OCI-LY7 (cell line): ENCODE data around the gene UTS2B. TPM values are rescaled to one million over a fixed set of nuclear protein-coding genes. Genes with fewer than 3 reads are reported as not detected.
A peak's percentile ranks its signal among the peaks of the same experiment; 100 is the strongest.

Experiments used
- BruUV-seq: library from RNA; stranded (reverse); fragments of 400-500 nt; replicated peaks from 2 replicates; lab custom pipeline; 2021; lab: Mats Ljungman, UMichigan
- CTCF ChIA-PET: fragments of 300-600 bp; sonication (Branson Sonifier 250); formaldehyde crosslinking; loops from one replicate; lab custom pipeline; 2022; ENCODE audit warnings: antibody characterized with exemption; ENCODE audit not compliant: unreplicated experiment; lab: Charles Lee
- POLR2A ChIA-PET: fragments of 300-600 bp; sonication (Branson Sonifier 250); formaldehyde crosslinking; loops from one replicate; lab custom pipeline; 2022; ENCODE audit warnings: antibody characterized with exemption; lab: Charles Lee
- DNase-seq: peaks from one replicate; pipeline ENCODE4 v3.0.0-alpha.2; 2015; ENCODE audit warnings: low spot score
- H2AFZ ChIP-seq: fragments of 200-600 bp; sonication (generic), shearing (Covaris generic); 2 replicates; pipeline ENCODE4 v1.6.1; 2014; ENCODE audit warnings: mild to moderate bottlenecking, antibody characterized with exemption, low read length, moderate library complexity
- H3K27ac ChIP-seq: fragments of 200-600 bp; sonication (generic); 2 replicates; pipeline ENCODE4 v1.5.1; 2014; ENCODE audit warnings: mixed run types, low read depth, mild to moderate bottlenecking, moderate library complexity, low read length, inconsistent platforms; ENCODE audit not compliant: poor library complexity, severe bottlenecking
- H3K36me3 ChIP-seq: fragments of 200-600 bp; sonication (generic); 2 replicates; pipeline ENCODE4 v1.6.1; 2014; ENCODE audit warnings: mild to moderate bottlenecking, antibody characterized with exemption, low read length, moderate library complexity, mixed read lengths; ENCODE audit not compliant: insufficient read depth
- H3K4me1 ChIP-seq: fragments of 200-600 bp; sonication (generic); 2 replicates; pipeline ENCODE4 v1.5.1; 2014; ENCODE audit warnings: mild to moderate bottlenecking, low read length; ENCODE audit not compliant: insufficient read depth, poor library complexity, severe bottlenecking
- H3K4me2 ChIP-seq: fragments of 200-600 bp; sonication (generic); 2 replicates; pipeline ENCODE4 v1.6.1; 2014; ENCODE audit warnings: mild to moderate bottlenecking, low read length
- H3K4me3 ChIP-seq: fragments of 200-600 bp; sonication (generic); 2 replicates; pipeline ENCODE4 v1.5.1; 2014; ENCODE audit warnings: mild to moderate bottlenecking, low read depth, low read length; ENCODE audit not compliant: poor library complexity, severe bottlenecking
- H3K79me2 ChIP-seq: fragments of 200-600 bp; sonication (generic); 2 replicates; pipeline ENCODE4 v1.6.1; 2016; ENCODE audit warnings: low read depth, mild to moderate bottlenecking, low read length, moderate library complexity, mixed read lengths; ENCODE audit not compliant: insufficient read depth
- H3K9me2 ChIP-seq: fragments of 200-600 bp; sonication (generic); 2 replicates; pipeline ENCODE4 v1.6.1; 2016; ENCODE audit warnings: mild to moderate bottlenecking, low read length, mixed read lengths; ENCODE audit not compliant: insufficient read depth
- H3K9me3 ChIP-seq: fragments of 200-600 bp; sonication (generic); 2 replicates; pipeline ENCODE4 v1.6.1; 2014; ENCODE audit warnings: mild to moderate bottlenecking, mixed run types, low read length, mixed read lengths
- H4K20me1 ChIP-seq: fragments of 200-600 bp; sonication (generic); 2 replicates; pipeline ENCODE4 v1.6.1; 2014; ENCODE audit warnings: mild to moderate bottlenecking, antibody characterized with exemption, low read length, moderate library complexity, mixed read lengths; ENCODE audit not compliant: insufficient read depth
- CTCF ChIP-seq: fragments of 200-600 bp; sonication (generic); conservative IDR thresholded peaks from 2 replicates; pipeline ENCODE4 v1.5.1; 2014; ENCODE audit warnings: mild to moderate bottlenecking, antibody characterized with exemption, low read length, moderate library complexity, mixed read lengths
- EZH2phosphoT487 ChIP-seq: fragments of 200-600 bp; sonication (generic); IDR thresholded peaks from 2 replicates; pipeline ENCODE4 v1.6.1; 2018; ENCODE audit warnings: low read depth, borderline replicate concordance, mild to moderate bottlenecking, mixed run types, antibody characterized with exemption, low read length, moderate library complexity, mixed read lengths
- intact Hi-C: fragments of 100-400 bp; cut with micrococcal nuclease; formaldehyde crosslinking; loops from one replicate; pipeline ENCODE4 v1.10.0; 2022; ENCODE audit not compliant: unreplicated experiment
- total RNA-seq, 2 experiments: library from RNA; depleted of rRNA in 1 of 2; stranded (reverse); fragments of >200 nt in 1 of 2; shearing (Covaris generic) in 1 of 2; gene quantifications; 2 replicates each; pipeline ENCODE4 v1.2.3, GENCODE V29; 2014 to 2022

Gene UTS2B
- total RNA-seq, 2 experiments from 2014 or later: 0.92 to 1.1 TPM

DNA sequence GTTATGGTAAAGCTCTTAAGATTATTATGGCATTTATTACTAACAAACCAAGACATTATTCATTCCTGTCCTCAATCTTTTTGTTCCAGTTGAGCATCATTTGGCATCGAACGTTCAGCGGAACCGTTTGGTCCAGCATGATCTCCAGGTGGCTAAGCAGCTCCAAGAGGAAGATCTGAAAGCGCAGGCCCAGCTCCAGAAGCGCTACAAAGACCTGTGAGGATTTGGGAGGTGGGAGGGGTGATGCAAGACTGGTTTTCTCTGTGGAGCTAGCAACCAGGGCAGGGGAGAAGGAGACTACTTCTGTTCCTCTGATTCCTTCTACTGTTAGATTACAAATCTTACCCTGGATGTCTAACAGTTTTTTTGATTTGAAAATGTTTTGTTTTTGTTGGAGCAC is 27.6 kb upstream of the UTS2B start:
- Histone ChIP-seq H3K79me2 (peaks cover 37% of the 10 kb centered on the region; the same call in 1 of the 2 replicates), H3K36me3 (peaks cover 52% of the 10 kb centered on the region), H3K4me2 (no peak overlapping the region), H3K4me1 (peaks cover 24% of the 10 kb centered on the region), H4K20me1 (no peaks in the 10 kb centered on the region), H3K27ac (no peak overlapping the region), H3K9me3 (no peaks in the 10 kb centered on the region), H3K4me3 (no peak overlapping the region), H2AFZ (no peak overlapping the region), H3K9me2 (no peaks in the 10 kb centered on the region)
- no TSS peak for BruUV-seq
- ChIA-PET POLR2A (interaction anchor here (0.5 to 2.8 kb wide), 7 partner anchors 8 to 1449 kb away, joined by 3 to 12 read pairs (median 4); no protein-coding TSS in a partner anchor), CTCF (no interaction called here)
- intact Hi-C loops: no loop called here
- DNase-seq: no peak
- TF ChIP-seq EZH2phosphoT487 (no peak), CTCF (no peak)

DNA sequence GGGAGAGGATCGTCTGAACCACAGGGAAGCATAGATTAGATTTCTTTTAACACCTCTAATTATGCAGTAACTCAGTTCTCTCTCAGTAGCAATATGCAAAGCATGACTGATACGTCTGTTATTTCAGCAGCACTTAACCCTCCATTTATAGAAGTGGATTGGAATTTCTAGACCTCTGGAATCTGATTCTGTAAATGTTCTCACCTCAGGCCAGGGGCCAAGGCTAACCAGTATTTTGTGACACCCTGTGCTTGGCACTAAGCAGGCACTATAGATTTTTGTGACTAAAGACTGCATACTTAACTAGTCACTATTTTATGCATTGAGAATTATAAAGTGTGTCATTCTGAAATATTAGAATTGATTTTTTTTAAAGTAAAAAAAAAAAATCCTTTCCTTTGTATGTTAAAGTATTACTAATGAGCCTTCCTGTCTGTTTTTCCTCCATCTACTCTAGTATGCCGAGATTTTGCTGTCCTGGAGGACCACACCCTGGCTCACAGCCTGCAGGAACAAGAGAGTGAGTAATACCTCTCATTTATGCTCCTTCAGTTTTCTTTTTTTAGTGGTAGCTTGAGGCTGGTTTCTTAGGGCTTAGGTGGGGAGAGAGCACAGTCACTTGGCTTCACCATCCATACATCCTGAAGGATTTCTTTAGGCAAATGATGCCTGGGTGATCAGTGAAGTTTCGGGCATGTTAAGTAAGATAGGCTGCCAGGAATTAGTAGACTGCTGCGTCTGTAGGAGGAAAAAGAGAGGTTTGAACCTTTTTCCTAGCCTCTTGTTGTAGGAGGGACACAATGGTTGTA is 26.5 kb upstream of the UTS2B start:
- no peaks in the 10 kb centered on the region for H3K9me2 ChIP-seq
- no peak overlapping the region for H2AFZ ChIP-seq
- no peak overlapping the region for H3K27ac ChIP-seq
- H3K36me3 ChIP-seq: peaks cover 43% of the 10 kb centered on the region
- no peak for DNase-seq
- intact Hi-C loops: no loop called here
- H3K4me3 ChIP-seq: no peak overlapping the region
- POLR2A ChIA-PET: interaction anchor here (0.6 to 2.9 kb wide), 6 partner anchors 10 to 23 kb away, joined by 3 to 12 read pairs (median 6); no protein-coding TSS in a partner anchor
- peaks cover 24% of the 10 kb centered on the region for H3K4me1 ChIP-seq
- H3K9me3 ChIP-seq: no peaks in the 10 kb centered on the region
- H3K79me2 ChIP-seq: peaks cover 37% of the 10 kb centered on the region; the same call in 1 of the 2 replicates
- no TSS peak for BruUV-seq
- no peak overlapping the region for H3K4me2 ChIP-seq
- H4K20me1 ChIP-seq: no peaks in the 10 kb centered on the region
- TF ChIP-seq EZH2phosphoT487 (no peak), CTCF (no peak)
- CTCF ChIA-PET: no interaction called here

DNA sequence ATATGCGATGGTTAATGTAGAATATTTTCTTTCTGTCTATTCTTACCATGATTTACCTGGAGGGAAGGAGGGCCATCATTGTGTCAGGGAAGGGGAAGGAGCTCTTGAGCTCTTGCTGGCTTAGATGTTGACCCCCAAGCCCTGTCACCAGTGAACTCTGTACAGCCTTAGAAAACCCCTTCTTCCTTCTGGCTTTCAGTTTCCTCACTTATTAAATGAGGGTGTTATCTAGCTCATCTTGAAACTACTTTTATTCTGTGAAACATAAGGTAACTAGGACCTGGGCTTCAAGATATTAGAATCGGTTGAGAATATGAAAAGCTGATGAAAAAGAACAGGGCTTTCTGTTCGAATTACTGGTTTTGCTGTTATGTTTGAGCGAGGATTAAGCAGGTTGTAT is 25.1 kb upstream of the UTS2B start:
- ChIA-PET CTCF (no interaction called here), POLR2A (interaction anchor here (0.5 to 3.4 kb wide), 12 partner anchors 8 to 1284 kb away, joined by 3 to 23 read pairs (median 3); no protein-coding TSS in a partner anchor)
- Histone ChIP-seq H3K36me3 (peaks cover 30% of the 10 kb centered on the region), H3K27ac (no peak overlapping the region), H3K4me2 (peak overlapping the region; percentile 20; the same call in 1 of the 2 replicates), H3K79me2 (peaks cover 42% of the 10 kb centered on the region; the same call in 1 of the 2 replicates), H3K9me2 (no peaks in the 10 kb centered on the region), H4K20me1 (0 out of 2 replicates have a peak, but pooled peaks cover 4% of the 10 kb centered on the region), H3K4me3 (no peak overlapping the region), H3K9me3 (no peaks in the 10 kb centered on the region), H3K4me1 (peaks cover 29% of the 10 kb centered on the region), H2AFZ (no peak overlapping the region)
- no peak for TF ChIP-seq CTCF
- no peak for TF ChIP-seq EZH2phosphoT487
- intact Hi-C loops: no loop called here
- DNase-seq: no peak
- BruUV-seq: no TSS peak
